Lung (tissue), 12 donors: ENCODE measurements around the gene THRB. TPM values are rescaled to one million over a fixed set of nuclear protein-coding genes. Genes with fewer than 3 reads are reported as not detected.

Experiments used
- ATAC-seq: fragments of 200-7000 bp; cut with Tn5 transposase; one replicate; pipeline ENCODE4 v1.9.1; 2020; ENCODE audit warnings: moderate number of reproducible peaks; ENCODE audit not compliant: insufficient read depth, low FRiP score
- DNase-seq, 3 donors: peaks; one replicate each; pipeline ENCODE4 v3.0.0-alpha.2; 2013 to 2017
- H3K27ac ChIP-seq, 2 donors: one replicate each; pipeline ENCODE4 v1.5.1; 2013; ENCODE audit warnings: mild to moderate bottlenecking in 2 of 2, moderate library complexity in 2 of 2, control low read depth in 1 of 2, inconsistent platforms in 1 of 2, low read depth in 1 of 2, low read length in 1 of 2
- H3K27me3 ChIP-seq, 3 donors: one replicate each; pipeline ENCODE4 v1.5.1; 2013; ENCODE audit warnings: low read length in 2 of 3; ENCODE audit not compliant: control insufficient read depth in 3 of 3, insufficient read depth in 3 of 3
- H3K36me3 ChIP-seq, 4 donors: one replicate each; pipeline ENCODE4 v1.5.1; 2013; ENCODE audit warnings: low read length in 4 of 4, mild to moderate bottlenecking in 1 of 4, moderate library complexity in 1 of 4; ENCODE audit not compliant: control insufficient read depth in 4 of 4, insufficient read depth in 4 of 4
- H3K4me1 ChIP-seq, 5 donors: one replicate each; pipeline ENCODE4 v1.5.1; 2013; ENCODE audit warnings: low read length in 5 of 5, mild to moderate bottlenecking in 2 of 5, moderate library complexity in 1 of 5; ENCODE audit not compliant: control insufficient read depth in 5 of 5, insufficient read depth in 5 of 5
- H3K4me3 ChIP-seq: one replicate; pipeline ENCODE4 v1.5.1; 2013; ENCODE audit warnings: mild to moderate bottlenecking, control low read depth, moderate library complexity
- H3K9ac ChIP-seq, 2 donors: one replicate each; pipeline ENCODE4 v1.5.1; 2013; ENCODE audit warnings: low read length in 2 of 2, control low read depth in 1 of 2; ENCODE audit not compliant: insufficient read depth in 1 of 2
- H3K9me3 ChIP-seq, 4 donors: one replicate each; pipeline ENCODE4 v1.5.1; 2013; ENCODE audit warnings: low read length in 3 of 4, mild to moderate bottlenecking in 1 of 4, moderate library complexity in 1 of 4; ENCODE audit not compliant: control insufficient read depth in 4 of 4, insufficient read depth in 3 of 4
- CTCF ChIP-seq: IDR thresholded peaks from 2 replicates; pipeline ENCODE4 v1.5.1; 2012; ENCODE audit warnings: mild to moderate bottlenecking; ENCODE audit errors: control extremely low read depth, extremely low read depth
- WGBS, 2 donors: extraction: QIAGEN DNeasy Blood & Tissue Kit; methylation state at CpG; one replicate each; pipeline ENCODE4 v1.1.7; 2013; 5-methylcytosine and 5-hydroxymethylcytosine counted together
- polyA plus RNA-seq, 2 donors: library from polyadenylated mRNA; stranded (reverse); fragments of 200-250 nt; gene quantifications; one replicate each; pipeline ENCODE4 v1.2.1, GENCODE V29; 2013
- total RNA-seq, 2 donors: library from RNA; depleted of rRNA in 1 of 2; stranded (reverse); fragments of >200 nt in 1 of 2; gene quantifications; one replicate each; pipeline ENCODE4 v1.2.1, GENCODE V29; 2014 to 2021
- donor health status: control.
- donor health status: control.
- donor health status: Bipolar disorder and iron deficiency.
- donor health status: healthy.
- donor health status: DM: yes; HTN: yes; CAD: no.

Gene THRB
- total and polyA plus RNA-seq, 4 donors, result 2.1 to 23.5 (median 6.1) TPM

GRCh38 chr3:24342275-24342674 lies 152.4 kb downstream of the THRB start:
- H3K27ac ChIP-seq, result no peak overlapping the region
- H3K36me3 ChIP-seq, result no peaks in the 10 kb centered on the region
- no peak for DNase-seq
- peaks cover 0 to 59% (median 7%) of the 10 kb centered on the region in 5 donors for H3K4me1 ChIP-seq
- ATAC-seq, result no peak
- H3K4me3 ChIP-seq, result no peak overlapping the region
- TF ChIP-seq CTCF, result no peak
- 95 to 97% methylated on average over 4 of the region's 4 CpGs for WGBS, 2 donors
- no peaks in the 10 kb centered on the region for H3K9me3 ChIP-seq
- no peaks in the 10 kb centered on the region for H3K27me3 ChIP-seq
- no peak overlapping the region for H3K9ac ChIP-seq

- TF ChIP-seq CTCF, result no peak
- H3K4me1 ChIP-seq, result peaks cover 0 to 62% (median 7%) of the 10 kb centered on the region in 5 donors
- no peak for DNase-seq
- no peaks in the 10 kb centered on the region for H3K27me3 ChIP-seq
- no peak overlapping the region for H3K27ac ChIP-seq
- no peak overlapping the region for H3K4me3 ChIP-seq
- ATAC-seq, result no peak
- H3K9ac ChIP-seq, result no peak overlapping the region
- no peaks in the 10 kb centered on the region for H3K9me3 ChIP-seq
- H3K36me3 ChIP-seq, result no peaks in the 10 kb centered on the region
These were observed 153.0 kb downstream of the THRB start for GRCh38 chr3:24341668-24342067.

GRCh38 chr3:24340966-24341365 lies 153.7 kb downstream of the THRB start:
- H3K4me1 ChIP-seq, result peaks cover 0 to 62% (median 7%) of the 10 kb centered on the region in 5 donors
- no peaks in the 10 kb centered on the region for H3K27me3 ChIP-seq
- H3K4me3 ChIP-seq, result no peak overlapping the region
- H3K36me3 ChIP-seq, result no peaks in the 10 kb centered on the region
- WGBS, 2 donors, result 71% methylated on average over 4 of the region's 4 CpGs
- no peak overlapping the region for H3K27ac ChIP-seq
- H3K9me3 ChIP-seq, result no peaks in the 10 kb centered on the region
- no peak overlapping the region for H3K9ac ChIP-seq
- ATAC-seq (no peak), DNase-seq (no peak)
- no peak for TF ChIP-seq CTCF

GRCh38 chr3:24340161-24340560 lies 154.5 kb downstream of the THRB start:
- no peak for ATAC-seq
- DNase-seq, result no peak
- H3K4me3 ChIP-seq, result no peak overlapping the region
- H3K27ac ChIP-seq, result no peak overlapping the region
- no peaks in the 10 kb centered on the region for H3K9me3 ChIP-seq
- H3K27me3 ChIP-seq, result no peaks in the 10 kb centered on the region
- H3K36me3 ChIP-seq, result no peaks in the 10 kb centered on the region
- H3K4me1 ChIP-seq, result peaks cover 0 to 61% (median 7%) of the 10 kb centered on the region in 5 donors
- 68 to 79% methylated on average over 1 of the region's 1 CpG for WGBS, 2 donors
- no peak overlapping the region for H3K9ac ChIP-seq
- no peak for TF ChIP-seq CTCF
